ENCODE results near the gene TMA7.

Gene TMA7

GRCh38 chr3:48419149-48419548 is 20.9 kb upstream of the TMA7 start:
- H3K27ac ChIP-seq, result no peak overlapping the region
- TF ChIP-seq CTCF (conservative IDR thresholded peaks at IDR 0.05) (no peak), ZFX (IDR thresholded peaks at IDR 0.05) (no peak)

DNA sequence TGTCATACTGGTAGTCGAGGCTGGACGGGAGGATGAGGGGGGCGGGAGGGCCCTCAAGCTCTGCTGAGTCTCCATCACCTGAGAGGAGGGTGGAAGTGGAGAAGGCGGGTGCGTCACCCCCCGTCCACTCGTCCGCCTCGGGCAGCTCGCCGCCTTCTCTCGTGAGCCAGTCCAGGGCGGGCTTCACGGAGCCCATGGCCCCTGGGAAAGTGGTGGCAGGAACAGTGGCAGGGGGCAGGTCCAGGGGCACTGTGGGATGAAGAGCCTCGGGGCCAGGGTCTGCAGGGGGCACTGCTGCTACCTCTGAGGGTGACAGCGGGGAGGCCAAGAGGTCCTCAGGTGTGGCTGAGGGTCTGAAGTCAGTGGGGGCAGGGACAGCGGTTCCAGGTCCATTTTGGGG is 20.5 kb upstream of the TMA7 start:
- no peak overlapping the region for H3K27ac ChIP-seq
- TF ChIP-seq CTCF (conservative IDR thresholded peaks at IDR 0.05) (no peak), ZFX (IDR thresholded peaks at IDR 0.05) (no peak)

DNA sequence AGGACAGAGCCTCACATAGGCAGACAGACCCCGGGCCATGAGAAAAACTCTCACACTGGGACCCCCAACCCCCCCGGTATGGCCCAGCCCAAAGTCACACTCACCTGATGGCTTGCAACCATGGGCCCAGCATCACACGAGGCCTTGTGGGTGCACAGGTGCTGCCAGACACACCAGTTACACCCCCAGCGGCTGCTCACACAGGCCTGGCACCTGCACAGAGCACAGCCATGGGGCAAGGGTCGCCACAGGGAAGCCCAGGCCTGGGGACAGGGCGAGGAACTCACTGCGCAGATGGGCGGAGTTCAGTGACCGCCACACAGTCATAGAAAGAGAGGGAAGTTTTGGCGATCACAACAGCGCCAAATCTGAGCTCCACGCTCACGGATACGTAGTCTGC is 19.5 kb upstream of the TMA7 start:
- TF ChIP-seq CTCF (conservative IDR thresholded peaks at IDR 0.05), result no peak
- TF ChIP-seq ZFX (IDR thresholded peaks at IDR 0.05), result no peak

GRCh38 chr3:48422272-48422671 is 17.8 kb upstream of the TMA7 start:
- no peak overlapping the region for H3K27ac ChIP-seq
- TF ChIP-seq ZFX (IDR thresholded peaks at IDR 0.05) (no peak), CTCF (conservative IDR thresholded peaks at IDR 0.05) (no peak)

More for the DNA sequence above, 19.5 kb upstream of the TMA7 start:
- H3K27ac ChIP-seq, result no peak overlapping the region

DNA sequence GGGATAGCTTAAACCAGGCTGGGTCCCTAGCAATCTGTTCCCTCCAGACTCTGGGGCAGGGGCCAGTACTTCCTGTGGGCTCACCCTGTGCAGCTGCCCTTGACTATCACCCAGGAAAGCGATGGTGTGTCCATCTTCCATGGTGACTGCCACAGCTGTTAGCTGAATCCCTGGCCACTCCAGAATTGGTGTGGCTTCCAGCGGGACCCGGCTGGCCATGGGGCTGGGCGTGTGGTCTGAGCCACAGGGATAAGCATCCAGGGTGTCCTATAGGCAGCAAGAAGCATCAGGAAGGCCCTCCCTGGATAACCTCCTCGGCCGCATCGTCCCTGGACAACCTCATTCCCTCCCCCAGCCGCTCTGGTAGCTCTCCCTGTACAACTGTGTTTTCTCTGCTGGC is 17.4 kb upstream of the TMA7 start:
- H3K27ac ChIP-seq, result no peak overlapping the region
- TF ChIP-seq ZFX (IDR thresholded peaks at IDR 0.05), result no peak
- TF ChIP-seq CTCF (conservative IDR thresholded peaks at IDR 0.05), result no peak

GRCh38 chr3:48423241-48423882 is 16.7 kb upstream of the TMA7 start:
- TF ChIP-seq CTCF (conservative IDR thresholded peaks at IDR 0.05), result no peak
- TF ChIP-seq ZFX (IDR thresholded peaks at IDR 0.05), result no peak
- no peak overlapping the region for H3K27ac ChIP-seq

DNA sequence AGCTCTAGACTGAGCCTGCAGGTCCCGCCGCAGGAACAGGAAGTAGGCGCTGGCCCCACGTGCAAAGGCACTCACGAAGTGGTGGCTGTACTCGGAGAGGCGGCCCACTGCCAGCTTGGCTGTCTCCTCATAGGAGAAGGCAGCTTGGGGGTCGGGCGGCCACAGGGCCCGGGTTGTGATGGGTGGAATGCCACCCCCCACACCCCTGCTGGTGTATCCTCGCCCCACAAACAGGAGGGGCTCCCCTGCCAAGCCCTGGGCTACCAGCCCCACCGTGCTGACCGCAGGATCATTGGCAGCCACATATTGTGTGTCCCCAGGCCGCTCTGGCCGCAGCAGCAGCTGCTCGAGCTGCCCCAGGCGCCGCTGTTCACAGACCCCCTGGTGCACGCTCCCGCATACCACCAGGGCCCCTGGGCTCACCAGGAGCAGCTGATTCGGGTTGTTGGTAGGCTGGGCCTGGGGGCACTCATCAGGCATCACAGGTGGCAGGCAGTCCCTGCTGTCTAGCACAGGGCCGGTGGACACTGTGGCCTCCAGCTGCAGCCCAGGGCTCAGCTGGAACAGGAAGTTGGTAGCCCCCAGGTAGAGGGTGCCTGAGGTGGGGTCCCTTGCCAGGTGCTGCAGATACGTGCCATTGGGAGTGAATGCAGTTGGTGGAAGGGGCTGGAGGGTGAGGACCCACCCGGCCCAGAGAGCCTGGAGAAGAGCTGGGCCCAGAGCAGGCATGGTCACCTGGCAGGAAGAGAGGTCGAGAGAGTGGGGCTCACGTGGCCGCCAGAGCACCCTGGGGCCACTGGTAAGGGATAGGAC is 16.0 kb upstream of the TMA7 start:
- TF ChIP-seq ZFX (IDR thresholded peaks at IDR 0.05) (no peak), CTCF (conservative IDR thresholded peaks at IDR 0.05) (no peak)
- no peak overlapping the region for H3K27ac ChIP-seq

Data from C4-2B (cell line).